Fibroblast of lung (primary cell): Measurements from ENCODE around the gene MTRF1.

Experiments used
- CTCF ChIP-seq, 2 donors: IDR thresholded peaks in 1 of 2; conservative IDR thresholded peaks in 1 of 2; 1 replicate in 1 of 2; 2 replicates in 1 of 2; pipeline ENCODE4 v1.5.1; 2011 to 2012; ENCODE audit warnings: low read length in 2 of 2, control low read depth in 1 of 2, inconsistent platforms in 1 of 2, low read depth in 1 of 2, mild to moderate bottlenecking in 1 of 2
- EZH2 ChIP-seq: IDR thresholded peaks from 2 replicates; pipeline ENCODE4 v1.5.1; 2012; ENCODE audit warnings: low read length, control low read depth, mild to moderate bottlenecking; ENCODE audit errors: missing control alignments

- TF ChIP-seq CTCF (conservative IDR thresholded peaks at IDR 0.05 in 1 of 2, IDR thresholded peaks at IDR 0.05 in 1 of 2; ENCODE audit: low read depth in 1 of 2, low read length in 2 of 2) (no peak), EZH2 (no peak)
Observed at GRCh38 chr13:41293272-41293671, 29.9 kb upstream of the MTRF1 start.
